Liver (tissue), 9 donors: ENCODE data around the gene ARMC9. TPM values are rescaled to one million over a fixed set of nuclear protein-coding genes. Genes with fewer than 3 reads are reported as not detected.

ENCODE experiments used
- DNase-seq: peaks from one replicate; pipeline ENCODE4 v3.0.0-alpha.2; 2017; ENCODE audit warnings: low spot score
- H3K27ac ChIP-seq, 2 donors: one replicate each; pipeline ENCODE4 v1.7.0; 2013; ENCODE audit warnings: inconsistent platforms in 2 of 2, low read length in 2 of 2, control low read depth in 1 of 2, low read depth in 1 of 2, mild to moderate bottlenecking in 1 of 2
- H3K27me3 ChIP-seq, 4 donors: one replicate each; pipeline versions ENCODE4 v1.6.1 to v1.7.0; 2013; ENCODE audit warnings: low read length in 3 of 4, inconsistent platforms in 1 of 4, mild to moderate bottlenecking in 1 of 4, moderate library complexity in 1 of 4; ENCODE audit not compliant: control insufficient read depth in 4 of 4, insufficient read depth in 4 of 4
- H3K36me3 ChIP-seq, 4 donors: one replicate each; pipeline versions ENCODE4 v1.6.1 to v1.7.0; 2013; ENCODE audit warnings: low read length in 3 of 4, mild to moderate bottlenecking in 3 of 4, low read depth in 1 of 4, moderate library complexity in 1 of 4; ENCODE audit not compliant: control insufficient read depth in 4 of 4, insufficient read depth in 3 of 4
- H3K4me1 ChIP-seq, 4 donors: one replicate each; pipeline versions ENCODE4 v1.6.1 to v1.7.0; 2013; ENCODE audit warnings: low read length in 3 of 4, mild to moderate bottlenecking in 3 of 4, moderate library complexity in 1 of 4; ENCODE audit not compliant: control insufficient read depth in 4 of 4, insufficient read depth in 4 of 4
- H3K4me3 ChIP-seq, 3 donors: one replicate each; pipeline versions ENCODE4 v1.6.1 to v1.7.0; 2013; ENCODE audit warnings: low read length in 3 of 3, control low read depth in 1 of 3, low read depth in 1 of 3, mild to moderate bottlenecking in 1 of 3
- H3K9ac ChIP-seq, 2 donors: one replicate each; pipeline ENCODE4 v1.7.0; 2013; ENCODE audit warnings: low read length in 2 of 2, mild to moderate bottlenecking in 2 of 2, moderate library complexity in 2 of 2, control low read depth in 1 of 2, low read depth in 1 of 2
- H3K9me3 ChIP-seq, 4 donors: one replicate each; pipeline versions ENCODE4 v1.6.1 to v1.7.0; 2013; ENCODE audit warnings: low read length in 3 of 4; ENCODE audit not compliant: control insufficient read depth in 4 of 4
- EGR1 ChIP-seq, 2 donors: IDR thresholded peaks; 2 replicates each; pipeline ENCODE4 v1.6.1; 2016 to 2018; ENCODE audit warnings: antibody characterized with exemption in 2 of 2, low read depth in 2 of 2
- FOXA1 ChIP-seq: IDR thresholded peaks from 2 replicates; pipeline ENCODE4 v1.6.1; 2016; ENCODE audit warnings: antibody characterized with exemption
- FOXA2 ChIP-seq: IDR thresholded peaks from 2 replicates; pipeline ENCODE4 v1.6.1; 2016; ENCODE audit warnings: antibody characterized with exemption
- GABPA ChIP-seq, 2 donors: IDR thresholded peaks in 1 of 2; conservative IDR thresholded peaks in 1 of 2; 2 replicates each; pipeline ENCODE4 v1.6.1; 2016; ENCODE audit warnings: antibody characterized with exemption in 2 of 2, mild to moderate bottlenecking in 1 of 2, moderate library complexity in 1 of 2
- HNF4A ChIP-seq, 2 donors: conservative IDR thresholded peaks; 2 replicates each; pipeline ENCODE4 v1.6.1; 2016; ENCODE audit warnings: antibody characterized with exemption in 2 of 2, mild to moderate bottlenecking in 2 of 2
- HNF4G ChIP-seq: IDR thresholded peaks from 2 replicates; pipeline ENCODE4 v1.6.1; 2016; ENCODE audit warnings: antibody characterized with exemption
- JUND ChIP-seq, 2 donors: IDR thresholded peaks; 2 replicates each; pipeline ENCODE4 v1.6.1; 2016; ENCODE audit warnings: antibody characterized with exemption in 2 of 2
- NR2F2 ChIP-seq: IDR thresholded peaks from 2 replicates; pipeline ENCODE4 v1.6.1; 2016; ENCODE audit warnings: antibody characterized with exemption
- RAD21 ChIP-seq, 2 donors: IDR thresholded peaks; 2 replicates each; pipeline ENCODE4 v1.6.1; 2016; ENCODE audit warnings: antibody characterized with exemption in 2 of 2, mild to moderate bottlenecking in 2 of 2
- RXRA ChIP-seq, 2 donors: IDR thresholded peaks; 2 replicates each; pipeline ENCODE4 v1.6.1; 2017 to 2018; ENCODE audit warnings: antibody characterized with exemption in 2 of 2, mild to moderate bottlenecking in 1 of 2
- SP1 ChIP-seq: IDR thresholded peaks from 2 replicates; pipeline ENCODE4 v1.6.1; 2018; ENCODE audit warnings: antibody characterized with exemption, mild to moderate bottlenecking
- TAF1 ChIP-seq: conservative IDR thresholded peaks from 2 replicates; pipeline ENCODE4 v1.6.1; 2016; ENCODE audit warnings: antibody characterized with exemption, mild to moderate bottlenecking
- YY1 ChIP-seq: IDR thresholded peaks from 2 replicates; pipeline ENCODE4 v1.6.1; 2016; ENCODE audit warnings: antibody characterized with exemption, mild to moderate bottlenecking
- WGBS: extraction: QIAGEN DNeasy Blood & Tissue Kit; methylation state at CpG from one replicate; pipeline ENCODE4 v1.1.7; 2013; 5-methylcytosine and 5-hydroxymethylcytosine counted together
- polyA plus RNA-seq, 2 donors: library from polyadenylated mRNA; stranded (reverse) in 1 of 2; unstranded in 1 of 2; fragments of 200-250 nt in 1 of 2; fragments of >200 nt in 1 of 2; fragmentation: Nextera tagmentation in 1 of 2; extraction: Ambion mirVana in 1 of 2; gene quantifications; one replicate each; pipeline versions ENCODE4 v1.2.1 to v1.2.3, GENCODE V29; 2013 to 2015
- total RNA-seq, 2 donors: library from RNA; depleted of rRNA; stranded (reverse); fragments of >200 nt; gene quantifications; one replicate each; pipeline ENCODE4 v1.2.3, GENCODE V29; 2014
- TF ChIP-seq, protein P1 (sequence below): IDR thresholded peaks from 2 replicates; pipeline ENCODE4 v1.6.1; 2016; ENCODE audit warnings: antibody characterized with exemption, mild to moderate bottlenecking
- TF ChIP-seq, protein P2 (sequence below): IDR thresholded peaks from 2 replicates; pipeline ENCODE4 v1.6.1; 2016; ENCODE audit warnings: antibody characterized with exemption
- TF ChIP-seq, protein P3 (sequence below): IDR thresholded peaks from 2 replicates; pipeline ENCODE4 v1.6.1; 2016; ENCODE audit warnings: antibody characterized with exemption
- TF ChIP-seq, protein P4 (sequence below): IDR thresholded peaks from 2 replicates; pipeline ENCODE4 v1.6.1; 2016; ENCODE audit warnings: antibody characterized with exemption
- TF ChIP-seq, protein P5 (sequence below): fragments of 150-350 bp; IDR thresholded peaks from 2 replicates; pipeline ENCODE4 v1.5.1; 2017; ENCODE audit warnings: improper control_type of control experiment, low read depth, low read length; ENCODE audit not compliant: missing input control
- donor health status: healthy.
- donor health status: healthy.
- donor health status: healthy.
- donor health status: healthy.
- donor health status: healthy.

The ARMC9 gene
- total and polyA plus RNA-seq, 4 donors = 1.1 to 2.3 (median 1.8) TPM

DNA sequence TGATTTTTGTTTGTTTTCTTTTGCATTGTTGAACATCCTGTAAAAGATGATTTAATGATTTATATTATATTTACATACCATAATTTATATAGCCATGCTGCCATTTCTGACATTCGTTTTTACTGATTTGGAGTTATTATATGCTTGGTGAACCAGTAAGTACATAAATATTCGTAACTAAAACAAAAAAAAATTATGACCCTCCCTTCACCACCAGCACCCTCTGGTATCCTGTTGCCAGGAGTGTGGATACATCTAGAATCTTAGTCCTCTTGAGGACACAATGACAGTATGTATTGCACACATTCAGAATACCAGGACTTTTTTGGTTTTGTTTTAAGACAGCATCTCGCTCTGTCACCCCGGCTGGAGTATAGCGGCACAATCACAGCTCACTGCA is 153.2 kb downstream of the ARMC9 start:
- H3K9ac ChIP-seq = no peak overlapping the region
- DNase-seq = no peak
- TF ChIP-seq, protein P1, sequence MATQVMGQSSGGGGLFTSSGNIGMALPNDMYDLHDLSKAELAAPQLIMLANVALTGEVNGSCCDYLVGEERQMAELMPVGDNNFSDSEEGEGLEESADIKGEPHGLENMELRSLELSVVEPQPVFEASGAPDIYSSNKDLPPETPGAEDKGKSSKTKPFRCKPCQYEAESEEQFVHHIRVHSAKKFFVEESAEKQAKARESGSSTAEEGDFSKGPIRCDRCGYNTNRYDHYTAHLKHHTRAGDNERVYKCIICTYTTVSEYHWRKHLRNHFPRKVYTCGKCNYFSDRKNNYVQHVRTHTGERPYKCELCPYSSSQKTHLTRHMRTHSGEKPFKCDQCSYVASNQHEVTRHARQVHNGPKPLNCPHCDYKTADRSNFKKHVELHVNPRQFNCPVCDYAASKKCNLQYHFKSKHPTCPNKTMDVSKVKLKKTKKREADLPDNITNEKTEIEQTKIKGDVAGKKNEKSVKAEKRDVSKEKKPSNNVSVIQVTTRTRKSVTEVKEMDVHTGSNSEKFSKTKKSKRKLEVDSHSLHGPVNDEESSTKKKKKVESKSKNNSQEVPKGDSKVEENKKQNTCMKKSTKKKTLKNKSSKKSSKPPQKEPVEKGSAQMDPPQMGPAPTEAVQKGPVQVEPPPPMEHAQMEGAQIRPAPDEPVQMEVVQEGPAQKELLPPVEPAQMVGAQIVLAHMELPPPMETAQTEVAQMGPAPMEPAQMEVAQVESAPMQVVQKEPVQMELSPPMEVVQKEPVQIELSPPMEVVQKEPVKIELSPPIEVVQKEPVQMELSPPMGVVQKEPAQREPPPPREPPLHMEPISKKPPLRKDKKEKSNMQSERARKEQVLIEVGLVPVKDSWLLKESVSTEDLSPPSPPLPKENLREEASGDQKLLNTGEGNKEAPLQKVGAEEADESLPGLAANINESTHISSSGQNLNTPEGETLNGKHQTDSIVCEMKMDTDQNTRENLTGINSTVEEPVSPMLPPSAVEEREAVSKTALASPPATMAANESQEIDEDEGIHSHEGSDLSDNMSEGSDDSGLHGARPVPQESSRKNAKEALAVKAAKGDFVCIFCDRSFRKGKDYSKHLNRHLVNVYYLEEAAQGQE = no peak
- no peak for TF ChIP-seq HNF4G
- TF ChIP-seq TAF1 = no peak
- TF ChIP-seq HNF4A (conservative IDR thresholded peaks at IDR 0.05) = no peak
- no peak for TF ChIP-seq RAD21 (IDR thresholded peaks at IDR 0.05)
- TF ChIP-seq FOXA1 = no peak
- TF ChIP-seq JUND (IDR thresholded peaks at IDR 0.05) = no peak
- TF ChIP-seq, protein P2, sequence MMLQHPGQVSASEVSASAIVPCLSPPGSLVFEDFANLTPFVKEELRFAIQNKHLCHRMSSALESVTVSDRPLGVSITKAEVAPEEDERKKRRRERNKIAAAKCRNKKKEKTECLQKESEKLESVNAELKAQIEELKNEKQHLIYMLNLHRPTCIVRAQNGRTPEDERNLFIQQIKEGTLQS = no peak
- TF ChIP-seq RXRA (IDR thresholded peaks at IDR 0.05) = no peak
- TF ChIP-seq NR2F2 = no peak
- no peak for TF ChIP-seq GABPA (IDR thresholded peaks at IDR 0.05 in 1 of 2, conservative IDR thresholded peaks at IDR 0.05 in 1 of 2)
- no peak for TF ChIP-seq EGR1 (IDR thresholded peaks at IDR 0.05; ENCODE audit: low read depth in 2 of 2)
- no peak for TF ChIP-seq SP1
- TF ChIP-seq, protein P3, sequence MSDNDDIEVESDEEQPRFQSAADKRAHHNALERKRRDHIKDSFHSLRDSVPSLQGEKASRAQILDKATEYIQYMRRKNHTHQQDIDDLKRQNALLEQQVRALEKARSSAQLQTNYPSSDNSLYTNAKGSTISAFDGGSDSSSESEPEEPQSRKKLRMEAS = no peak
- TF ChIP-seq, protein P4, sequence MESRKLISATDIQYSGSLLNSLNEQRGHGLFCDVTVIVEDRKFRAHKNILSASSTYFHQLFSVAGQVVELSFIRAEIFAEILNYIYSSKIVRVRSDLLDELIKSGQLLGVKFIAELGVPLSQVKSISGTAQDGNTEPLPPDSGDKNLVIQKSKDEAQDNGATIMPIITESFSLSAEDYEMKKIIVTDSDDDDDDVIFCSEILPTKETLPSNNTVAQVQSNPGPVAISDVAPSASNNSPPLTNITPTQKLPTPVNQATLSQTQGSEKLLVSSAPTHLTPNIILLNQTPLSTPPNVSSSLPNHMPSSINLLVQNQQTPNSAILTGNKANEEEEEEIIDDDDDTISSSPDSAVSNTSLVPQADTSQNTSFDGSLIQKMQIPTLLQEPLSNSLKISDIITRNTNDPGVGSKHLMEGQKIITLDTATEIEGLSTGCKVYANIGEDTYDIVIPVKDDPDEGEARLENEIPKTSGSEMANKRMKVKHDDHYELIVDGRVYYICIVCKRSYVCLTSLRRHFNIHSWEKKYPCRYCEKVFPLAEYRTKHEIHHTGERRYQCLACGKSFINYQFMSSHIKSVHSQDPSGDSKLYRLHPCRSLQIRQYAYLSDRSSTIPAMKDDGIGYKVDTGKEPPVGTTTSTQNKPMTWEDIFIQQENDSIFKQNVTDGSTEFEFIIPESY = no peak
- TF ChIP-seq FOXA2 = no peak
- TF ChIP-seq YY1 = no peak
- TF ChIP-seq, protein P5, sequence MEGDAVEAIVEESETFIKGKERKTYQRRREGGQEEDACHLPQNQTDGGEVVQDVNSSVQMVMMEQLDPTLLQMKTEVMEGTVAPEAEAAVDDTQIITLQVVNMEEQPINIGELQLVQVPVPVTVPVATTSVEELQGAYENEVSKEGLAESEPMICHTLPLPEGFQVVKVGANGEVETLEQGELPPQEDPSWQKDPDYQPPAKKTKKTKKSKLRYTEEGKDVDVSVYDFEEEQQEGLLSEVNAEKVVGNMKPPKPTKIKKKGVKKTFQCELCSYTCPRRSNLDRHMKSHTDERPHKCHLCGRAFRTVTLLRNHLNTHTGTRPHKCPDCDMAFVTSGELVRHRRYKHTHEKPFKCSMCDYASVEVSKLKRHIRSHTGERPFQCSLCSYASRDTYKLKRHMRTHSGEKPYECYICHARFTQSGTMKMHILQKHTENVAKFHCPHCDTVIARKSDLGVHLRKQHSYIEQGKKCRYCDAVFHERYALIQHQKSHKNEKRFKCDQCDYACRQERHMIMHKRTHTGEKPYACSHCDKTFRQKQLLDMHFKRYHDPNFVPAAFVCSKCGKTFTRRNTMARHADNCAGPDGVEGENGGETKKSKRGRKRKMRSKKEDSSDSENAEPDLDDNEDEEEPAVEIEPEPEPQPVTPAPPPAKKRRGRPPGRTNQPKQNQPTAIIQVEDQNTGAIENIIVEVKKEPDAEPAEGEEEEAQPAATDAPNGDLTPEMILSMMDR = no peak
- no peaks in the 10 kb centered on the region for H3K4me1 ChIP-seq
- 89% methylated on average over 5 of the region's 5 CpGs for WGBS
- no peaks in the 10 kb centered on the region for H3K36me3 ChIP-seq
- H3K27me3 ChIP-seq = no peaks in the 10 kb centered on the region
- H3K27ac ChIP-seq = no peak overlapping the region
- H3K4me3 ChIP-seq = no peak overlapping the region
- no peaks in the 10 kb centered on the region for H3K9me3 ChIP-seq
